BLaER1 (cell line): ENCODE data around the gene MAGEA9B.
"Not testable (repeated sequence)": the region's sequence is repeated elsewhere in the genome, so short reads cannot be mapped to it uniquely, and the experiment has no call there.

Source experiments
- H3K27ac ChIP-seq: shearing (Covaris generic); formaldehyde crosslinking; 2 replicates; pipeline ENCODE4 v1.8.1; 2022
- H3K27me3 ChIP-seq: shearing (Covaris generic); formaldehyde crosslinking; 2 replicates; pipeline ENCODE4 v1.8.1; 2022
- H3K36me3 ChIP-seq: shearing (Covaris generic); formaldehyde crosslinking; 2 replicates; pipeline ENCODE4 v1.8.1; 2022
- H3K4me1 ChIP-seq: shearing (Covaris generic); formaldehyde crosslinking; 2 replicates; pipeline ENCODE4 v1.8.1; 2022
- H3K4me2 ChIP-seq: shearing (Covaris generic); formaldehyde crosslinking; 2 replicates; pipeline ENCODE4 v1.8.1; 2022
- H3K4me3 ChIP-seq: shearing (Covaris generic); formaldehyde crosslinking; 2 replicates; pipeline ENCODE4 v1.8.1; 2022
- H3K9ac ChIP-seq: shearing (Covaris generic); formaldehyde crosslinking; 2 replicates; pipeline ENCODE4 v1.8.1; 2022
- H3K9me3 ChIP-seq: shearing (Covaris generic); formaldehyde crosslinking; 2 replicates; pipeline ENCODE4 v1.8.1; 2022
- H4K20me1 ChIP-seq: shearing (Covaris generic); formaldehyde crosslinking; 2 replicates; pipeline ENCODE4 v1.8.1; 2022
- Cebpa-rat ChIP-seq: shearing (Covaris generic); IDR thresholded peaks from 2 replicates; pipeline ENCODE4 v1.8.1; 2022

MAGEA9B gene

DNA sequence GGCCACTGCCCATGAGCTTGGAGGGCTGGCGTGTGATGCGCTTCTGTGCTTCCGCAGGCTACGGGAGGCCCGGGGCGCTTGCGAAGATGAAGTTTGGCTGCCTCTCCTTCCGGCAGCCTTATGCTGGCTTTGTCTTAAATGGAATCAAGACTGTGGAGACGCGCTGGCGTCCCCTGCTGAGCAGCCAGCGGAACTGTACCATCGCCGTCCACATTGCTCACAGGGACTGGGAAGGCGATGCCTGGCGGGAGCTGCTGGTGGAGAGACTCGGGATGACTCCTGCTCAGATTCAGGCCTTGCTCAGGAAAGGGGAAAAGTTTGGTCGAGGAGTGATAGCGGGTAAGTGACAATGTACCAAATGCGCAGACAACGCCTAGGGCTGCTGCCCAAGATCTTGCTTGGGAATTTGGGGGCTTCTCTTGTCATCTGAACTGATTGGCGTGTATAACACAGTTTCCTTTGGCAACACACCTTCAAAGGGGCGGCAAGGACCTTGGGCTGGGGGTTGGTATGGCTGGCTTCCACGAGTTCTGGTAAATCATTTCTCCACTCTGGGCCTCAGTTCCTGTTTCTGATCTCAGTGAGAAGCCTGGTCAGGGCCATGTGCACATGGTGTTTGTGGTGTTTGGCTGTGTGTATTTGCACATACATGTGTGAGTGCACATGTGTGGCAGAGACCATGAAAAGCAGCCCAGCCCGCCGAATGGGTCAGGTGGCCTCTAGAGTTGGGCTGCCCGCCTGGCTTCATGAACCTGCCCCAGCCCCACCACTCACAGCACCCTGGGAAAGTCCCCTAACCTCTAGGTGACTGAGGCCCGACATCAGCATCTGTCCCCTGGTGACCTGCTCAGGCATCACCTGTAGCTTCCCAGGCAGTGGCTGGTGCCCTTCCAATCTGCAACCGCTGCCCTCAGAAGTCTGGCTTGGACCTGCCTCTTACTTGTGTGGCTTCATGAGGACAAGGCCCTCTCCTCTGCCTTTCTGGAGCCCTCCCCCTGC is 41.4 kb downstream of the MAGEA9B start:
- not testable (repeated sequence) for H3K9me3 ChIP-seq, H4K20me1 ChIP-seq, H3K4me2 ChIP-seq, H3K27me3 ChIP-seq, H3K4me3 ChIP-seq, H3K27ac ChIP-seq, H3K4me1 ChIP-seq, H3K9ac ChIP-seq, H3K36me3 ChIP-seq

DNA sequence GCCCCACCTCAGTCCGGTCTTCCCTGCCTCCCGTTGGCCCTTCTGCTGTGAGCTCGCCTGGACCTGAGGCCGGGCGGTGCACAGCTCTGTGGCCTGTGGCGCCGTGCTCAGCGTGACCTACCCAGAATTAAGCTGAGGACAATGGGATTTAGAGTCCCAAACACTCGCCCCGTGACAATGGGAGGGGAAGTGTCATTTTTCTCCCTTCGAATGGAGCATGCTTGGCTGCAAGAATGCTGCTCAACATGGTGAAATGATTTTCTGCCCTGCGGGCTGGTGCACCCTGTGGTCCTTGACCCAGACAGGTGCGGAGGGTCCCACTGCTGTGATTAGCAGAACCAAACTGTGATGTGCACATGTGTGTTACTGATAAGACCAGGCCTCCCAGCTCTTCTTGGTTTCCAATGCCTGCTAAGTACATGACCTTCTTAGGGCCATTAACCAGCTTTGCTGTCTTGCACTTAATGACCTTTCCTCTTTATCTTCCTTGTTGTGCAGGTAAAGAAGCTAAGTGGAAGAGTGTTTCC is 45.7 kb downstream of the MAGEA9B start:
- H3K9ac ChIP-seq = peak overlapping the region; percentile 85
- peak overlapping the region; percentile 78 for H3K4me3 ChIP-seq
- H3K4me1 ChIP-seq = peaks cover 7% of the 10 kb centered on the region; the same call in 1 of the 2 replicates
- H3K36me3 ChIP-seq = 0 out of 2 replicates have a peak, but pooled peaks cover 6% of the 10 kb centered on the region
- H4K20me1 ChIP-seq = no peaks in the 10 kb centered on the region
- peaks cover 10% of the 10 kb centered on the region; the same call in 1 of the 2 replicates for H3K9me3 ChIP-seq
- H3K4me2 ChIP-seq = peak overlapping the region; percentile 91
- no peaks in the 10 kb centered on the region for H3K27me3 ChIP-seq
- peak overlapping the region; percentile 77 for H3K27ac ChIP-seq
- no peak for TF ChIP-seq Cebpa-rat

DNA sequence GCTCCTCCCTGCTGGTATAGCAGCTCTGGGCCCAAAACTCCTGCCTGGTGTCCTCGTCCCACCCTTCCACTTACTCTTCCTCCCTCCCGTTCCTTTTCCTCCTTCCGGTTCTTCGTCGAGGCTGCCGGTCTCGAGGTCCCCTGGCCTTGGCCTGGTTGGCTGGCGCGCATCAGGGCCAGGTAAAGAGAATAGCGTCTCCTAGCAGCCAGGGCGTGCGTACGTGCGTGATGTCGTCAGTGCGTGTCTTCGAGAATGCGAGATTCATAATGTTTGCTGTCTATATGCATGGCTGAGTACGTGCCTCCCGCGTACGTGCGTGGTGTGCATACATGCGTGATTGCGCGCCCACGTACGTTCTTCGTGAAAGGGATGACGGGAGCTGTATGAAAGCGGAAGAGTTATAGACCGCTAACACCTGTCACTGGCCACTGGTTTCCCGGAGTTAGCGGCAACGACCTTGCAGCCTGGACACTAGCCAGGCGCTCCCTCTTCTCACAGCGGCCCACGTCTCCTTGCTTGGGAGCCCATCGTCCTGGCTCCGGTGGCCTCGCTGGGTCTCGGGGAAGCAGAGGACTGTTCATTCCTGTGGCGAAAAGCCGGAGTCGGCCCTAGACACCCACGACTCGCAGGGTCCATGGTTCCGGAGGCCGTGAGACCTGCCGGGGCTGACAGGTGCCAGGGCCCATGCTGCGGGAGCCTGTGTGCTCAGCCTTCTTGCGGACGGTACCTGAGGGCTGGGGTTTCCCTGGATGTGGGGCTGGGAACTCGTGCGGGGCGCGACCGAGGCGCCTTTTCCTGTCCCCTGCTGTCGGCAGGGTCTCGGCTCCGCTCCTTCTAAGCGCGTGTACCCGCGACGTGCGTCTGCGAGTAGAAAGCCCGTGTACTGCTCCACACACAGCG is 46.4 kb downstream of the MAGEA9B start, which contains the start of gene EOLA1:
Gene EOLA1, plus strand, starts transcription at position 392 of the 900 bp plus-strand sequence. CDS start 4,619 bp downstream, outside the sequence.
- Histone ChIP-seq H3K27ac (peak within 1 kb of the TSS; percentile 77), H3K9ac (peak within 1 kb of the TSS; percentile 85), H3K4me2 (peak within 1 kb of the TSS; percentile 91), H3K27me3 (no peaks in the 10 kb centered on the region), H4K20me1 (no peaks in the 10 kb centered on the region), H3K4me1 (peaks cover 7% of the 10 kb centered on the region; the same call in 1 of the 2 replicates), H3K9me3 (peaks cover 10% of the 10 kb centered on the region; the same call in 1 of the 2 replicates), H3K4me3 (peak within 1 kb of the TSS; percentile 78), H3K36me3 (0 out of 2 replicates have a peak, but pooled peaks cover 6% of the 10 kb centered on the region)
- TF ChIP-seq Cebpa-rat = no peak

DNA sequence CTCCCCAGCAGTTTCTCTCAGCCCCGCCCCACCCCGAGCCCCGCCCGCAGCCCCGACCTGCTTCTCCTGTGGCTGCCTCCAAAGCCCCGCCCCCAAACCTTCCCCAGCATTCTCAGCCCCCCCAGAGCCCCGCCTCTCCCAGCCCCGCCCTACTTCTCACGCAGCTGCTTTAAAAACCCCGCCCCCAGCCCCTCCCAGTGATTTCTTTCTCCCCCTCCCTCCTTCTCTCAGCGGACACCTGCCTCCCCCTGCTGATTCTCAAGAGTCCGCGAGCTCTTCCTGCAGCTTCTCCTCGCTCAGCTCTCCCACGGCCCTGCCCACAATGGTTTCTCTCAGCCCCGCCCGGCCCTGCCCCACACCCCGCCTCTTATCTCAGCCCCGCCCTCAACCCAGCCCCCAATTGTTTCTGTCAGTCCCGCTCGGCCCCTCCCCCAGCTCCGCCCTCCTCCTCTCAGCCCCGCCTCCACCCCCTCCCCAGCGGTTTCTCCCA is 47.1 kb downstream of the MAGEA9B start:
- H3K4me2 ChIP-seq = peak overlapping the region; percentile 91; the same call in 1 of the 2 replicates
- 0 out of 2 replicates have a peak, but pooled peaks cover 2% of the 10 kb centered on the region for H3K36me3 ChIP-seq
- peaks cover 10% of the 10 kb centered on the region; the same call in 1 of the 2 replicates for H3K9me3 ChIP-seq
- H3K9ac ChIP-seq = peak overlapping the region; percentile 85; the same call in 1 of the 2 replicates
- peak overlapping the region; percentile 77; the same call in 1 of the 2 replicates for H3K27ac ChIP-seq
- H3K4me3 ChIP-seq = peak overlapping the region; percentile 78
- no peaks in the 10 kb centered on the region for H3K27me3 ChIP-seq
- TF ChIP-seq Cebpa-rat = no peak
- H4K20me1 ChIP-seq = no peaks in the 10 kb centered on the region
- H3K4me1 ChIP-seq = peaks cover 7% of the 10 kb centered on the region; the same call in 1 of the 2 replicates

DNA sequence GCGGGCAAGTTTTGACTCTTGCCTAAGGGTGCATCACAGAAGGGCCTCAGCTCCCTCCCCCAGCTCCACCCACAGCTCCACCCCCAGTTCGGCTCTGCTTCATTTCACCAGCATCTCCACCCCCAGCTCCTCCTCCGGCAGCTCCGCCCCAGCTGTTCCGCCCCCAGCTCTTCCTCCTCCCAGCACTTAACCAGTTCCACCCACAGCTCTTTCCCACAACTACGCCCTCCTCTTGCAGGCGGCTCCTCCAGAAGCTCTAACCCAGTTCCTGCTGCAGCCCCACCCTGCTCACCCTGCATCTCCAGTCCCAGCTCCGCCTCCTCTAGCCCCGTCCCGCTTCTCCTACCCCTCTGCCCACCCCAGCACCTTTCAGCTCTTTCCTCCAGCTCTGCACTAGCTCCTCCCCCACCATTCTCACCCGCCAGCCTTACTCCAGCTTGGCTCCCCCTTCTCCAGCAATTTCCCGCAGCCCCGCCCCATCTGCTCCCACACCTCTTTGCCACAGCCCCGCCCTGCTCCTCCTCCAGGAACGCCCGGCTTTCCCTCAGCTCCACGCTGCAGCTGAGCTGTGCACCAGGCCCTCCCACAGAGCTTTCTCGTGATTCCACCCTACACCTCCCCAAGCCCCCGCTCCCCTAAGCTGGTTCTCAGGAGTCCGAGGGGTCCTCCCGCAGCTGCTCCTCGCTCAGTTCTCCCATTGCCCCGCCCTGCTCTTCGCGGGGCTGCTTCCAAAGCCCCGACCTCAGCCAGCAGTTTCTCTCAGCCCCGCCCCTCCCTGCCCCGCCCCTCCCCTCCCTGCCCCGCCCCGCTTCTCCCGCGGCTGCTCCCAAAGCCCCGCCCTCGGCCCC is 47.8 kb downstream of the MAGEA9B start:
- no peaks in the 10 kb centered on the region for H3K36me3 ChIP-seq
- H3K27me3 ChIP-seq = no peaks in the 10 kb centered on the region
- H3K9ac ChIP-seq = peak overlapping the region; percentile 41; the same call in 1 of the 2 replicates
- peak overlapping the region; percentile 60 for H3K4me2 ChIP-seq
- H4K20me1 ChIP-seq = no peaks in the 10 kb centered on the region
- peaks cover 7% of the 10 kb centered on the region; the same call in 1 of the 2 replicates for H3K4me1 ChIP-seq
- peaks cover 10% of the 10 kb centered on the region; the same call in 1 of the 2 replicates for H3K9me3 ChIP-seq
- H3K4me3 ChIP-seq = peak overlapping the region; percentile 66
- H3K27ac ChIP-seq = no peak overlapping the region
- TF ChIP-seq Cebpa-rat = no peak

DNA sequence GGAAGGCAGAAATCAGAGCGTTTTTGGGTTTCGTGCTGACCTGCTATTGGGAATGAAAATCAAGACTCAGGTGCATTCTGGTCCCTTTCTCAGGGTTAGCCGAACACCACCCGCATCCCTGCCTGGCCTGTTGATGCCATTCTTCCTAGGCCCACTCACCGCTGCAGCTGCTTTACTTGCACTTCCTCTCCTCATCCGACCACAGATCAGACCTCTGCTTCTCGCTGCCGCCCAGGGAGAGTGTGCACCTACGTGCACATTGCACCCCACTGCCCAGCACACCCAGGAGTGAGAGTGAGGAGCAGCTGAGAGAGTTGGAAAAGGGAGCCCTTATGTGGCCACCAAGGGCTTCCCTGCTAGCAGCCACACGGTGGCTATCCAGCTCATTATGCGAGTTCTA is 49.8 kb downstream of the MAGEA9B start:
- not testable (repeated sequence) for H4K20me1 ChIP-seq, H3K4me2 ChIP-seq, H3K4me3 ChIP-seq, H3K9ac ChIP-seq, H3K4me1 ChIP-seq, H3K27ac ChIP-seq, H3K27me3 ChIP-seq, H3K36me3 ChIP-seq
- peaks cover 10% of the 10 kb centered on the region; the same call in 1 of the 2 replicates for H3K9me3 ChIP-seq

DNA sequence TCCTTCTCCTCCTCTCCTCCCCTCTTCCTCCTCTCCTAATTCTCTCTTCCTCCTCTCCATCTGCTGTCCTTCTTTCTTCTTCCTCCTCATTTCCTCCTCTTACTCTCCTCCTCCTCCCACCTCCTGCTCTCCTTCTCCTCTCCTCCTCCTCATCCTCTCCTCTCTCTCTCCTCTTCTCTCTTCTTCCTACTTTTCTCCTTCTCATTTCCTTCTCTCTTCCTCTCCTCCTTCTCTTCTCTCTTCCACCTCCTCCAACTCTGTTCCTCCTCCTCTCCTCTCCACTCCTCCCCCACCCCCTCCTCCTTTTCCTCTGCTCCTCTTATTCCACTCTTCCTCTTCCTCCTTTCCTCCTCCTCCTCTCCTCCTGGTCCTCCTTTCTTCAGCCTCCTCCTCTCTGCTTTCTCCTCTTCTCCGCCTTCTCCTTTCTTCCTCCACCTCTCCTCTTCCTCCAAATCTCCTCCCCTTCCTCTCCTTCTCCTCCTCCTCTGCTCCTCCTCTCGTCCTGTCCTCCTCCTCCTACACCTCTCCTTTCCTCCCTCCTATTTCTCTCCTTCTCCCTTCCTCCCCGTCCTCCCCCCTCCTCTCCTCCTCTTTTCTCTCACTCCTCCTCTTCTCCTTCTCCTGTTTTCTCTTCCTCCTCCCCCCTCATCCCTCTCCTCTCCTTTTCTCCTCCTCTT is 52.2 kb downstream of the MAGEA9B start:
- not testable (repeated sequence) for H3K36me3 ChIP-seq, H3K4me3 ChIP-seq, H3K4me2 ChIP-seq, H3K9ac ChIP-seq, H4K20me1 ChIP-seq, H3K4me1 ChIP-seq, H3K27ac ChIP-seq, H3K9me3 ChIP-seq, H3K27me3 ChIP-seq

DNA sequence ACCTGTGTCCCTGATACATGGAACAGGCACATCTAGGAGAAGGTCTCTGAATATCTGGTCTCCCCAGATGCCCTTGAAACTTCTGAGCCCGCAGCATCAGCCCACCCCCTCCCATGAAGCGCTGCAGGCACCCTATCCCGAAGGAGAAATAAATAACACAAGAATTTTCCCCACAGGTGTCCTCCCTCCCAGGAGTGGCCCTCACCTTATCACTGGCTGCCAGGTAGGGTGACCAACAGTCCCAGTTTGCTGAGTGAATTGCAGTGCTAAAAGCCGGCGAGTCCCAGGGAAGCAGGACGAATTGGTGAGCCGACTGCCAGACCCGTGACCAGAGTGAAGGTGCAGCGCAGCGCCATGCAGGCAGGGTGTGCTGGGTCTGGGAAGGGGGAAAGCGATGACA is 53.3 kb downstream of the MAGEA9B start:
- H3K9me3 ChIP-seq, H3K27me3 ChIP-seq, H3K27ac ChIP-seq, H3K9ac ChIP-seq, H3K4me1 ChIP-seq, H3K36me3 ChIP-seq, H3K4me2 ChIP-seq, H4K20me1 ChIP-seq, H3K4me3 ChIP-seq: not testable (repeated sequence)

DNA sequence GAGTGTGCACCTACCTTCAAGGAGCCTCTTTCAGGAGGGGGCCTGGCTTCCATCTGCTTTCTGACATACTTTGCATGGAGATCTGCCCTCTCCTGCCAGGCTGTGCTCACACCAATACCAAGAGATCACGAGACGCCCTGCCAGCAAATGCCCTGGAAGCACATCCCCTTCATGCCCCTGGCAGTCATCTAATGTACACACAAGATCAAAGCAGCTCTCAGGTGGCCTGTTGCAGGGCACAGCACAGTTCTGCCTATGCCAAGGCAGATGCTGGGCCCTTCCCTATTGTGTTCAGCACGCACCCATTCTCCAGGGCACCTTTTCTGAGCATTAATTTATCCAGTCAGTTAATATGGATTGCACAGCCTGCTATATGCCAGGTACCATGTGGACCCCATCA is 54.4 kb downstream of the MAGEA9B start:
- not testable (repeated sequence) for H4K20me1 ChIP-seq, H3K4me1 ChIP-seq, H3K27ac ChIP-seq, H3K27me3 ChIP-seq, H3K36me3 ChIP-seq, H3K9me3 ChIP-seq, H3K4me3 ChIP-seq, H3K9ac ChIP-seq, H3K4me2 ChIP-seq
